B cell (primary cell): ENCODE measurements around the gene ACOXL. TPM values are rescaled to one million over a fixed set of nuclear protein-coding genes. Genes with fewer than 3 reads are reported as not detected.

Experiments
- ATAC-seq: fragments of 200-7000 bp; cut with Tn5 transposase; one replicate; pipeline ENCODE4 v1.10.0; 2021; ENCODE audit warnings: low read depth, mild to moderate bottlenecking, moderate number of reproducible peaks, moderate library complexity
- CTCF ChIA-PET: fragments of 350-600 bp; sonication (Branson Sonifier 250); formaldehyde crosslinking; loops from one replicate; lab custom pipeline; 2021; ENCODE audit warnings: antibody characterized with exemption, inconsistent platforms; lab: Charles Lee
- POLR2A ChIA-PET: fragments of 350-600 bp; sonication (Branson Sonifier 250); formaldehyde crosslinking; loops from one replicate; lab custom pipeline; 2021; ENCODE audit warnings: antibody characterized with exemption; lab: Charles Lee
- DNase-seq: peaks from one replicate; pipeline ENCODE4 v3.0.0; 2013
- H2AFZ ChIP-seq: 2 replicates; pipeline ENCODE4 v1.6.1; 2012; ENCODE audit warnings: mild to moderate bottlenecking, low read depth, low read length; ENCODE audit not compliant: insufficient read depth, poor library complexity, severe bottlenecking
- H3K27ac ChIP-seq, 2 donors: 1 replicate in 1 of 2; 2 replicates in 1 of 2; pipeline ENCODE4 v1.5.1; 2012 to 2013; ENCODE audit warnings: low read length in 2 of 2, mild to moderate bottlenecking in 2 of 2, moderate library complexity in 1 of 2
- H3K27me3 ChIP-seq, 4 experiments: fragments of 200-600 bp in 1 of 4; sonication (generic) in 1 of 4; replicated peaks in 1 of 4; 1 replicate in 2 of 4; 2 replicates in 2 of 4; pipeline versions ENCODE4 v1.6.1 to v1.7.0; 2013 to 2016; ENCODE audit warnings: low read length in 3 of 4, mild to moderate bottlenecking in 2 of 4, mixed read lengths in 1 of 4, moderate library complexity in 1 of 4; ENCODE audit not compliant: insufficient read depth in 4 of 4, control insufficient read depth in 3 of 4; ENCODE audit errors: control extremely low read depth in 1 of 4
- H3K36me3 ChIP-seq, 2 experiments: replicated peaks in 1 of 2; 1 replicate in 1 of 2; 2 replicates in 1 of 2; pipeline versions ENCODE4 v1.6.1 to v1.7.1; 2013; ENCODE audit warnings: low read length in 1 of 2; ENCODE audit not compliant: insufficient read depth in 2 of 2, control insufficient read depth in 1 of 2; ENCODE audit errors: control extremely low read depth in 1 of 2, extremely low read depth in 1 of 2
- H3K4me1 ChIP-seq, 2 donors: fragments of 200-600 bp in 1 of 2; sonication (generic) in 1 of 2; 1 replicate in 1 of 2; 2 replicates in 1 of 2; pipeline versions ENCODE4 v1.5.1 to v1.6.1; 2013 to 2017; ENCODE audit warnings: low read length in 2 of 2; ENCODE audit not compliant: control insufficient read depth in 2 of 2, insufficient read depth in 2 of 2
- H3K4me2 ChIP-seq: replicated peaks from 2 replicates; pipeline ENCODE3; 2012; ENCODE audit warnings: mild to moderate bottlenecking, low read depth, low read length; ENCODE audit not compliant: poor library complexity, severe bottlenecking
- H3K4me3 ChIP-seq, 5 experiments: fragments of 200-600 bp in 1 of 5; sonication (generic) in 1 of 5; 1 replicate in 3 of 5; 2 replicates in 2 of 5; pipeline versions ENCODE4 v1.5.1 to v1.7.0; 2011 to 2016; ENCODE audit warnings: low read length in 4 of 5, mild to moderate bottlenecking in 4 of 5, low read depth in 2 of 5, control low read depth in 1 of 5, moderate library complexity in 1 of 5; ENCODE audit not compliant: insufficient read depth in 1 of 5; ENCODE audit errors: control extremely low read depth in 1 of 5, extremely low read depth in 1 of 5
- H3K79me2 ChIP-seq: fragments of 200-600 bp; sonication (generic); one replicate; pipeline ENCODE4 v1.6.0; 2016; ENCODE audit warnings: low read length; ENCODE audit not compliant: control insufficient read depth, insufficient read depth
- H3K9ac ChIP-seq: fragments of 200-600 bp; sonication (generic); 2 replicates; pipeline ENCODE4 v1.6.1; 2017; ENCODE audit warnings: mild to moderate bottlenecking, low read length, moderate library complexity
- H3K9me3 ChIP-seq, 3 donors: one replicate each; pipeline versions ENCODE4 v1.6.1 to v1.7.1; 2013; ENCODE audit warnings: low read length in 2 of 3; ENCODE audit not compliant: control insufficient read depth in 2 of 3, insufficient read depth in 1 of 3; ENCODE audit errors: control extremely low read depth in 1 of 3
- H4K20me1 ChIP-seq: 2 replicates; pipeline ENCODE4 v1.6.0; 2012; ENCODE audit warnings: mild to moderate bottlenecking, low read length; ENCODE audit not compliant: insufficient read depth, control insufficient read depth, poor library complexity, severe bottlenecking
- H3K27ac Mint-ChIP-seq: one replicate; pipeline ENCODE4 v1.8.0; 2021; ENCODE audit warnings: mixed read lengths
- H3K27me3 Mint-ChIP-seq: one replicate; pipeline ENCODE4 v1.8.0; 2021; ENCODE audit warnings: mixed read lengths
- H3K4me1 Mint-ChIP-seq: one replicate; pipeline ENCODE4 v1.8.0; 2021; ENCODE audit warnings: mixed read lengths
- H3K4me3 Mint-ChIP-seq: one replicate; pipeline ENCODE4 v1.8.0; 2021; ENCODE audit warnings: mixed read lengths
- H3K9me3 Mint-ChIP-seq: one replicate; pipeline ENCODE4 v1.8.0; 2022; ENCODE audit warnings: mixed read lengths; ENCODE audit not compliant: insufficient read depth
- EZH2 ChIP-seq: IDR thresholded peaks from 2 replicates; pipeline ENCODE4 v1.6.1; 2012; ENCODE audit warnings: borderline replicate concordance, low read depth, mild to moderate bottlenecking, moderate library complexity, low read length; ENCODE audit not compliant: insufficient read depth, poor library complexity, severe bottlenecking
- WGBS: methylation state at CpG from one replicate; pipeline ENCODE4 v1.1.5; 2013; ENCODE audit warnings: missing lambda C conversion rate; ENCODE audit not compliant: insufficient coverage; 5-methylcytosine and 5-hydroxymethylcytosine counted together
- intact Hi-C: fragments of 100-400 bp; cut with micrococcal nuclease; formaldehyde crosslinking; loops from one replicate; pipeline ENCODE4 v1.10.0; 2022
- polyA plus RNA-seq: library from polyadenylated mRNA; depleted of rRNA; stranded (reverse); fragments of >200 nt; gene quantifications from 2 replicates; pipeline ENCODE4 v1.2.3, GENCODE V29; 2012
- total RNA-seq, 2 donors: library from RNA; stranded (reverse); fragments of 120-200 nt in 1 of 2; gene quantifications; 1 replicate in 1 of 2; 2 replicates in 1 of 2; pipeline versions ENCODE4 v1.2.3 to v1.2.4, GENCODE V29; 2013 to 2022
- TF ChIP-seq, protein P1 (sequence below): fragments of 200-600 bp; IDR thresholded peaks from one replicate; pipeline ENCODE4 v1.8.0; 2022; ENCODE audit warnings: antibody characterized with exemption, mild to moderate bottlenecking

Gene ACOXL
- total and polyA plus RNA-seq, 2 donors (not counting 1 experiment from before 2014, with no cell fraction given) = 0.06 TPM; not detected in 1

DNA sequence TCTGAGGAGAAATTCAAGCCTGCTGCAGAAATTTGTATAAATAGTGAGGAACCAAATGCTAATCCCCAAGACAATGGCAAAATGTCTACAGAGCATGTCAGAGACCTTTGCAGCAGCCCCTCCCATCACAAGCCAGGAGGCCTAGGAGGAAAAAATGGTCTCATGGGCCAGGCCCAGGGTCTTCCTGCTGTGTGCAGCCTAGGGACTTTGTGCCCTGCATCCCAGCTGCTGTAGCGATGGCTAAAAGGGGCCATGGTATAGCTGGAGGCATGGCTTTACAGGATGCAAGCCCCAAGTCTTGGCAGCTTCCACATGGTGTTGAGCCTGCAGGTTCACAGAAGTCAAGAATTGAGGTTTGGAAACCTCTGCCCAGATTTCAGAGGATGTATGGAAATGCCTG lies 197.2 kb downstream of the ACOXL start:
- WGBS = 94% methylated on average over 1 of the region's 1 CpG
- Mint-ChIP-seq H3K27ac (no peak overlapping the region), H3K4me3 (no peak overlapping the region), H3K27me3 (peaks cover 2% of the 10 kb centered on the region), H3K4me1 (no peaks in the 10 kb centered on the region), H3K9me3 (peaks cover 18% of the 10 kb centered on the region)
- Histone ChIP-seq H3K4me2 (no peak overlapping the region), H3K9me3 (peaks cover 0 to 15% (median 8%) of the 10 kb centered on the region in 3 donors), H3K9ac (no peak overlapping the region), H4K20me1 (no peaks in the 10 kb centered on the region), H2AFZ (no peak overlapping the region), H3K27me3 (no peaks in the 10 kb centered on the region), H3K27ac (no peak overlapping the region), H3K79me2 (no peaks in the 10 kb centered on the region), H3K4me1 (no peaks in the 10 kb centered on the region), H3K4me3 (no peak overlapping the region), H3K36me3 (no peaks in the 10 kb centered on the region)
- intact Hi-C loops = no loop called here
- DNase-seq = no peak
- TF ChIP-seq, protein P1, sequence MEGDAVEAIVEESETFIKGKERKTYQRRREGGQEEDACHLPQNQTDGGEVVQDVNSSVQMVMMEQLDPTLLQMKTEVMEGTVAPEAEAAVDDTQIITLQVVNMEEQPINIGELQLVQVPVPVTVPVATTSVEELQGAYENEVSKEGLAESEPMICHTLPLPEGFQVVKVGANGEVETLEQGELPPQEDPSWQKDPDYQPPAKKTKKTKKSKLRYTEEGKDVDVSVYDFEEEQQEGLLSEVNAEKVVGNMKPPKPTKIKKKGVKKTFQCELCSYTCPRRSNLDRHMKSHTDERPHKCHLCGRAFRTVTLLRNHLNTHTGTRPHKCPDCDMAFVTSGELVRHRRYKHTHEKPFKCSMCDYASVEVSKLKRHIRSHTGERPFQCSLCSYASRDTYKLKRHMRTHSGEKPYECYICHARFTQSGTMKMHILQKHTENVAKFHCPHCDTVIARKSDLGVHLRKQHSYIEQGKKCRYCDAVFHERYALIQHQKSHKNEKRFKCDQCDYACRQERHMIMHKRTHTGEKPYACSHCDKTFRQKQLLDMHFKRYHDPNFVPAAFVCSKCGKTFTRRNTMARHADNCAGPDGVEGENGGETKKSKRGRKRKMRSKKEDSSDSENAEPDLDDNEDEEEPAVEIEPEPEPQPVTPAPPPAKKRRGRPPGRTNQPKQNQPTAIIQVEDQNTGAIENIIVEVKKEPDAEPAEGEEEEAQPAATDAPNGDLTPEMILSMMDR = no peak
- no peak for TF ChIP-seq EZH2
- POLR2A ChIA-PET = no interaction called here
- ATAC-seq = no peak
- CTCF ChIA-PET = no interaction called here

- ChIA-PET CTCF (no interaction called here), POLR2A (no interaction called here)
- Histone ChIP-seq H4K20me1 (no peaks in the 10 kb centered on the region), H3K4me2 (no peak overlapping the region), H3K9me3 (peaks cover 0 to 15% (median 8%) of the 10 kb centered on the region in 3 donors), H3K27me3 (no peaks in the 10 kb centered on the region), H3K27ac (no peak overlapping the region), H3K9ac (no peak overlapping the region), H3K79me2 (no peaks in the 10 kb centered on the region), H3K36me3 (no peaks in the 10 kb centered on the region), H3K4me3 (no peak overlapping the region), H3K4me1 (no peaks in the 10 kb centered on the region), H2AFZ (no peak overlapping the region)
- DNase-seq = no peak
- no peaks in the 10 kb centered on the region for H3K27me3 Mint-ChIP-seq
- H3K9me3 Mint-ChIP-seq = peaks cover 18% of the 10 kb centered on the region
- H3K4me3 Mint-ChIP-seq = no peak overlapping the region
- intact Hi-C loops = no loop called here
- no peaks in the 10 kb centered on the region for H3K4me1 Mint-ChIP-seq
- no peak overlapping the region for H3K27ac Mint-ChIP-seq
- TF ChIP-seq, protein P1 = no peak
- TF ChIP-seq EZH2 = no peak
- ATAC-seq = no peak
- no CpG with 5 or more reads among the region's 2 CpGs for WGBS
Measured at GRCh38 chr2:110931648-110932047, 199.3 kb downstream of the ACOXL start.
